OCI-LY7 (cell line): ENCODE data around the gene MEOX2. TPM values are rescaled to one million over a fixed set of nuclear protein-coding genes. Genes with fewer than 3 reads are reported as not detected.

ENCODE experiments used
- BruUV-seq: library from RNA; stranded (reverse); fragments of 400-500 nt; replicated peaks from 2 replicates; lab custom pipeline; 2021; lab: Mats Ljungman, UMichigan
- CTCF ChIA-PET: fragments of 300-600 bp; sonication (Branson Sonifier 250); formaldehyde crosslinking; loops from one replicate; lab custom pipeline; 2022; ENCODE audit warnings: antibody characterized with exemption; ENCODE audit not compliant: unreplicated experiment; lab: Charles Lee
- POLR2A ChIA-PET: fragments of 300-600 bp; sonication (Branson Sonifier 250); formaldehyde crosslinking; loops from one replicate; lab custom pipeline; 2022; ENCODE audit warnings: antibody characterized with exemption; lab: Charles Lee
- DNase-seq: peaks from one replicate; pipeline ENCODE4 v3.0.0-alpha.2; 2015; ENCODE audit warnings: low spot score
- H2AFZ ChIP-seq: fragments of 200-600 bp; sonication (generic), shearing (Covaris generic); 2 replicates; pipeline ENCODE4 v1.6.1; 2014; ENCODE audit warnings: mild to moderate bottlenecking, antibody characterized with exemption, low read length, moderate library complexity
- H3K27ac ChIP-seq: fragments of 200-600 bp; sonication (generic); 2 replicates; pipeline ENCODE4 v1.5.1; 2014; ENCODE audit warnings: mixed run types, low read depth, mild to moderate bottlenecking, moderate library complexity, low read length, inconsistent platforms; ENCODE audit not compliant: poor library complexity, severe bottlenecking
- H3K36me3 ChIP-seq: fragments of 200-600 bp; sonication (generic); 2 replicates; pipeline ENCODE4 v1.6.1; 2014; ENCODE audit warnings: mild to moderate bottlenecking, antibody characterized with exemption, low read length, moderate library complexity, mixed read lengths; ENCODE audit not compliant: insufficient read depth
- H3K4me1 ChIP-seq: fragments of 200-600 bp; sonication (generic); 2 replicates; pipeline ENCODE4 v1.5.1; 2014; ENCODE audit warnings: mild to moderate bottlenecking, low read length; ENCODE audit not compliant: insufficient read depth, poor library complexity, severe bottlenecking
- H3K4me2 ChIP-seq: fragments of 200-600 bp; sonication (generic); 2 replicates; pipeline ENCODE4 v1.6.1; 2014; ENCODE audit warnings: mild to moderate bottlenecking, low read length
- H3K4me3 ChIP-seq: fragments of 200-600 bp; sonication (generic); 2 replicates; pipeline ENCODE4 v1.5.1; 2014; ENCODE audit warnings: mild to moderate bottlenecking, low read depth, low read length; ENCODE audit not compliant: poor library complexity, severe bottlenecking
- H3K79me2 ChIP-seq: fragments of 200-600 bp; sonication (generic); 2 replicates; pipeline ENCODE4 v1.6.1; 2016; ENCODE audit warnings: low read depth, mild to moderate bottlenecking, low read length, moderate library complexity, mixed read lengths; ENCODE audit not compliant: insufficient read depth
- H3K9me2 ChIP-seq: fragments of 200-600 bp; sonication (generic); 2 replicates; pipeline ENCODE4 v1.6.1; 2016; ENCODE audit warnings: mild to moderate bottlenecking, low read length, mixed read lengths; ENCODE audit not compliant: insufficient read depth
- H3K9me3 ChIP-seq: fragments of 200-600 bp; sonication (generic); 2 replicates; pipeline ENCODE4 v1.6.1; 2014; ENCODE audit warnings: mild to moderate bottlenecking, mixed run types, low read length, mixed read lengths
- H4K20me1 ChIP-seq: fragments of 200-600 bp; sonication (generic); 2 replicates; pipeline ENCODE4 v1.6.1; 2014; ENCODE audit warnings: mild to moderate bottlenecking, antibody characterized with exemption, low read length, moderate library complexity, mixed read lengths; ENCODE audit not compliant: insufficient read depth
- CTCF ChIP-seq: fragments of 200-600 bp; sonication (generic); conservative IDR thresholded peaks from 2 replicates; pipeline ENCODE4 v1.5.1; 2014; ENCODE audit warnings: mild to moderate bottlenecking, antibody characterized with exemption, low read length, moderate library complexity, mixed read lengths
- EZH2phosphoT487 ChIP-seq: fragments of 200-600 bp; sonication (generic); IDR thresholded peaks from 2 replicates; pipeline ENCODE4 v1.6.1; 2018; ENCODE audit warnings: low read depth, borderline replicate concordance, mild to moderate bottlenecking, mixed run types, antibody characterized with exemption, low read length, moderate library complexity, mixed read lengths
- intact Hi-C: fragments of 100-400 bp; cut with micrococcal nuclease; formaldehyde crosslinking; loops from one replicate; pipeline ENCODE4 v1.10.0; 2022; ENCODE audit not compliant: unreplicated experiment
- total RNA-seq, 2 experiments: library from RNA; depleted of rRNA in 1 of 2; stranded (reverse); fragments of >200 nt in 1 of 2; shearing (Covaris generic) in 1 of 2; gene quantifications; 2 replicates each; pipeline ENCODE4 v1.2.3, GENCODE V29; 2014 to 2022

Gene MEOX2
- total RNA-seq, 2 experiments from 2014 or later: not detected

- H2AFZ ChIP-seq: no peak overlapping the region
- no TSS peak for BruUV-seq
- H3K79me2 ChIP-seq: no peaks in the 10 kb centered on the region
- ChIA-PET POLR2A (no interaction called here), CTCF (no interaction called here)
- no peak overlapping the region for H3K27ac ChIP-seq
- H3K9me2 ChIP-seq: no peaks in the 10 kb centered on the region
- H3K9me3 ChIP-seq: no peaks in the 10 kb centered on the region
- no peaks in the 10 kb centered on the region for H3K36me3 ChIP-seq
- DNase-seq: no peak
- no peak overlapping the region for H3K4me2 ChIP-seq
- H3K4me1 ChIP-seq: no peaks in the 10 kb centered on the region
- H3K4me3 ChIP-seq: no peak overlapping the region
- no peaks in the 10 kb centered on the region for H4K20me1 ChIP-seq
- no peak for TF ChIP-seq CTCF
- TF ChIP-seq EZH2phosphoT487: no peak
- intact Hi-C loops: no loop called here
Measured at GRCh38 chr7:15626041-15626440, 60.4 kb downstream of the MEOX2 start.

GRCh38 chr7:15625466-15625865 lies 61.0 kb downstream of the MEOX2 start:
- no peaks in the 10 kb centered on the region for H4K20me1 ChIP-seq
- no peaks in the 10 kb centered on the region for H3K36me3 ChIP-seq
- H2AFZ ChIP-seq: no peak overlapping the region
- no peak overlapping the region for H3K27ac ChIP-seq
- intact Hi-C loops: no loop called here
- BruUV-seq: no TSS peak
- no peak overlapping the region for H3K4me2 ChIP-seq
- CTCF ChIA-PET: no interaction called here
- no peak for DNase-seq
- POLR2A ChIA-PET: no interaction called here
- TF ChIP-seq CTCF: no peak
- no peak for TF ChIP-seq EZH2phosphoT487
- no peaks in the 10 kb centered on the region for H3K79me2 ChIP-seq
- no peaks in the 10 kb centered on the region for H3K9me2 ChIP-seq
- H3K4me3 ChIP-seq: no peak overlapping the region
- no peaks in the 10 kb centered on the region for H3K9me3 ChIP-seq
- H3K4me1 ChIP-seq: no peaks in the 10 kb centered on the region

GRCh38 chr7:15621468-15621867 lies 65.0 kb downstream of the MEOX2 start:
- TF ChIP-seq CTCF: no peak
- BruUV-seq: no TSS peak
- intact Hi-C loops: no loop called here
- no peaks in the 10 kb centered on the region for H3K9me2 ChIP-seq
- H2AFZ ChIP-seq: no peak overlapping the region
- no peaks in the 10 kb centered on the region for H3K36me3 ChIP-seq
- no peaks in the 10 kb centered on the region for H3K79me2 ChIP-seq
- H3K9me3 ChIP-seq: no peaks in the 10 kb centered on the region
- DNase-seq: no peak
- H3K27ac ChIP-seq: no peak overlapping the region
- ChIA-PET CTCF (no interaction called here), POLR2A (no interaction called here)
- H3K4me3 ChIP-seq: no peak overlapping the region
- no peak overlapping the region for H3K4me2 ChIP-seq
- H4K20me1 ChIP-seq: no peaks in the 10 kb centered on the region
- H3K4me1 ChIP-seq: no peaks in the 10 kb centered on the region
